AG10803 (cell line): ENCODE results near the gene NEK1.
"Not testable (repeated sequence)": the region's sequence is repeated elsewhere in the genome, so short reads cannot be mapped to it uniquely, and the experiment has no call there.

ENCODE experiments used
- DNase-seq: peaks from one replicate; pipeline ENCODE4 v3.0.0; 2010; ENCODE audit warnings: low read depth
- H3K4me3 ChIP-seq: 2 replicates; pipeline ENCODE4 v1.5.1; 2011; ENCODE audit warnings: mild to moderate bottlenecking, low read length, control low read depth
- CTCF ChIP-seq: conservative IDR thresholded peaks from 2 replicates; pipeline ENCODE4 v1.5.1; 2011; ENCODE audit warnings: mild to moderate bottlenecking, low read length, control low read depth, inconsistent platforms

The NEK1 gene

GRCh38 chr4:169627307-169627706 lies 14.9 kb upstream of the NEK1 start:
- DNase-seq, result no peak
- H3K4me3 ChIP-seq, result no peak overlapping the region
- no peak for TF ChIP-seq CTCF

GRCh38 chr4:169626331-169627282 lies 14.2 kb upstream of the NEK1 start:
- H3K4me3 ChIP-seq, result no peak overlapping the region
- no peak for TF ChIP-seq CTCF
- DNase-seq, result no peak

GRCh38 chr4:169625886-169626285 lies 13.5 kb upstream of the NEK1 start:
- TF ChIP-seq CTCF, result no peak

GRCh38 chr4:169624012-169624411 lies 11.6 kb upstream of the NEK1 start:
- H3K4me3 ChIP-seq, DNase-seq: not testable (repeated sequence)

More at GRCh38 chr4:169625886-169626285, 13.5 kb upstream of the NEK1 start:
- no peak overlapping the region for H3K4me3 ChIP-seq
- no peak for DNase-seq

- no peak for DNase-seq
- no peak for TF ChIP-seq CTCF
- H3K4me3 ChIP-seq, result no peak overlapping the region
Observed at GRCh38 chr4:169622566-169622965, 10.2 kb upstream of the NEK1 start.

- DNase-seq, result peak; percentile 67
- TF ChIP-seq CTCF, result no peak
Observed at GRCh38 chr4:169621731-169622492, 9.5 kb upstream of the NEK1 start.

GRCh38 chr4:169620880-169621248 lies 8.5 kb upstream of the NEK1 start:
- TF ChIP-seq CTCF, result no peak
- DNase-seq, result no peak
- H3K4me3 ChIP-seq, result peak overlapping the region; percentile 91

More at GRCh38 chr4:169621731-169622492, 9.5 kb upstream of the NEK1 start:
- peak overlapping the region; percentile 91 for H3K4me3 ChIP-seq
